Activated CD8-positive, alpha-beta T cell treated with anti-CD3 and anti-CD28 coated beads for 36 hours (primary cell): Measurements from ENCODE around the gene PRMT3. TPM values are rescaled to one million over a fixed set of nuclear protein-coding genes. Genes with fewer than 3 reads are reported as not detected.
"Not testable (repeated sequence)": the region's sequence is repeated elsewhere in the genome, so short reads cannot be mapped to it uniquely, and the experiment has no call there.

Experiments
- ATAC-seq: fragments of 200-7000 bp; cut with Tn5 transposase; one replicate; pipeline ENCODE4 v1.10.0; 2021; ENCODE audit warnings: mild to moderate bottlenecking, moderate library complexity
- CTCF ChIA-PET: fragments of 350-600 bp; sonication (Branson Sonifier 250); formaldehyde crosslinking; loops from one replicate; lab custom pipeline; 2021; ENCODE audit warnings: antibody characterized with exemption; lab: Charles Lee
- POLR2A ChIA-PET: fragments of 350-600 bp; sonication (Branson Sonifier 250); formaldehyde crosslinking; loops from one replicate; lab custom pipeline; 2021; ENCODE audit warnings: antibody characterized with exemption; lab: Charles Lee
- DNase-seq: peaks from one replicate; pipeline ENCODE4 v3.0.0-alpha.2; 2020
- H3K27ac Mint-ChIP-seq: one replicate; pipeline ENCODE4 v1.8.0; 2021; ENCODE audit warnings: mild to moderate bottlenecking, mixed read lengths
- H3K27me3 Mint-ChIP-seq: one replicate; pipeline ENCODE4 v1.8.0; 2021; ENCODE audit warnings: mixed read lengths
- H3K36me3 Mint-ChIP-seq: one replicate; pipeline ENCODE4 v1.8.0; 2021; ENCODE audit warnings: low read depth, mixed read lengths
- H3K4me1 Mint-ChIP-seq: one replicate; pipeline ENCODE4 v1.8.0; 2021; ENCODE audit warnings: low read depth, mixed read lengths
- H3K4me3 Mint-ChIP-seq: one replicate; pipeline ENCODE4 v1.8.0; 2021; ENCODE audit warnings: mild to moderate bottlenecking, moderate library complexity, mixed read lengths
- H3K9me3 Mint-ChIP-seq: one replicate; pipeline ENCODE4 v1.8.0; 2021; ENCODE audit warnings: mixed read lengths
- intact Hi-C: fragments of 100-400 bp; cut with micrococcal nuclease; formaldehyde crosslinking; loops from one replicate; pipeline ENCODE4 v1.10.0; 2022
- total RNA-seq, 2 experiments: library from RNA; stranded (reverse); gene quantifications; one replicate each; pipeline ENCODE4 v1.2.3, GENCODE V29; 2021
- TF ChIP-seq, protein P1 (sequence below): fragments of 200-600 bp; IDR thresholded peaks from one replicate; pipeline ENCODE4 v1.8.0; 2022; ENCODE audit warnings: antibody characterized with exemption, mild to moderate bottlenecking

Gene PRMT3
- total RNA-seq, 2 experiments from 2014 or later, result 33.3 to 36.4 TPM

- no peaks in the 10 kb centered on the region for H3K36me3 Mint-ChIP-seq
- no peak overlapping the region for H3K27ac Mint-ChIP-seq
- peaks cover 6% of the 10 kb centered on the region for H3K27me3 Mint-ChIP-seq
- POLR2A ChIA-PET, result no interaction called here
- TF ChIP-seq, protein P1, sequence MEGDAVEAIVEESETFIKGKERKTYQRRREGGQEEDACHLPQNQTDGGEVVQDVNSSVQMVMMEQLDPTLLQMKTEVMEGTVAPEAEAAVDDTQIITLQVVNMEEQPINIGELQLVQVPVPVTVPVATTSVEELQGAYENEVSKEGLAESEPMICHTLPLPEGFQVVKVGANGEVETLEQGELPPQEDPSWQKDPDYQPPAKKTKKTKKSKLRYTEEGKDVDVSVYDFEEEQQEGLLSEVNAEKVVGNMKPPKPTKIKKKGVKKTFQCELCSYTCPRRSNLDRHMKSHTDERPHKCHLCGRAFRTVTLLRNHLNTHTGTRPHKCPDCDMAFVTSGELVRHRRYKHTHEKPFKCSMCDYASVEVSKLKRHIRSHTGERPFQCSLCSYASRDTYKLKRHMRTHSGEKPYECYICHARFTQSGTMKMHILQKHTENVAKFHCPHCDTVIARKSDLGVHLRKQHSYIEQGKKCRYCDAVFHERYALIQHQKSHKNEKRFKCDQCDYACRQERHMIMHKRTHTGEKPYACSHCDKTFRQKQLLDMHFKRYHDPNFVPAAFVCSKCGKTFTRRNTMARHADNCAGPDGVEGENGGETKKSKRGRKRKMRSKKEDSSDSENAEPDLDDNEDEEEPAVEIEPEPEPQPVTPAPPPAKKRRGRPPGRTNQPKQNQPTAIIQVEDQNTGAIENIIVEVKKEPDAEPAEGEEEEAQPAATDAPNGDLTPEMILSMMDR, result no peak
- DNase-seq, result no peak
- CTCF ChIA-PET, result no interaction called here
- intact Hi-C loops, result no loop called here
- no peak for ATAC-seq
- H3K4me1 Mint-ChIP-seq, result no peaks in the 10 kb centered on the region
- H3K9me3 Mint-ChIP-seq, result peaks cover under 1% of the 10 kb centered on the region
- no peak overlapping the region for H3K4me3 Mint-ChIP-seq
Observed at GRCh38 chr11:20551096-20551495, 163.6 kb downstream of the PRMT3 start.

GRCh38 chr11:20555783-20556182, 168.3 kb downstream of the PRMT3 start:
- H3K27ac Mint-ChIP-seq, result no peak overlapping the region
- no peak for ATAC-seq
- no peak for DNase-seq
- H3K4me1 Mint-ChIP-seq, result no peaks in the 10 kb centered on the region
- H3K27me3 Mint-ChIP-seq, result peaks cover 8% of the 10 kb centered on the region
- TF ChIP-seq, protein P1, result no peak
- H3K9me3 Mint-ChIP-seq, result peaks cover 6% of the 10 kb centered on the region
- no peak overlapping the region for H3K4me3 Mint-ChIP-seq
- ChIA-PET POLR2A (no interaction called here), CTCF (no interaction called here)
- H3K36me3 Mint-ChIP-seq, result no peaks in the 10 kb centered on the region
- intact Hi-C loops, result no loop called here

DNA sequence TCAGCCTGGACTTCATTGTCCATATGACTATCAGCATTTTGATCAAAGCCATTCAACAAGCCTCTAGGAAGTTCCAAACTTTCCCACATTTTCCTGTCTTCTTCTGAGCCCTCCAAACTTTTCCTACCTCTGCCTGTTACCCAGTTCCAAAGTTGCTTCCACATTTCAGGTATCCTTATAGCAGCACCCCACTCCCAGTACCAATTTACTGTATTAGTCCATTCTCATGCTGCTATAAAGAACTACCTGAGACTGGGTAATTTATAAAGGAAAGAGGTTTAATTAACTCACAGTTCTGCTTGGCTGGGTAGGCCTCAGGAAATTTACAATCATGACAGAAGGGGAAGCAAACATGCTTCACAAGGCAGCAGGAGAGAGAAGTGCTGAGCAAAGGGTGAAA, 168.9 kb downstream of the PRMT3 start:
- H3K36me3 Mint-ChIP-seq, CTCF ChIA-PET, H3K4me3 Mint-ChIP-seq, intact Hi-C loops, H3K27me3 Mint-ChIP-seq, POLR2A ChIA-PET, H3K4me1 Mint-ChIP-seq, DNase-seq, ATAC-seq, H3K9me3 Mint-ChIP-seq, H3K27ac Mint-ChIP-seq: not testable (repeated sequence)

- ATAC-seq, result no peak
- no peak overlapping the region for H3K27ac Mint-ChIP-seq
- POLR2A ChIA-PET, result no interaction called here
- H3K4me3 Mint-ChIP-seq, result no peak overlapping the region
- DNase-seq, result no peak
- no peaks in the 10 kb centered on the region for H3K4me1 Mint-ChIP-seq
- CTCF ChIA-PET, result no interaction called here
- peaks cover 6% of the 10 kb centered on the region for H3K9me3 Mint-ChIP-seq
- TF ChIP-seq, protein P1, result no peak
- H3K36me3 Mint-ChIP-seq, result no peaks in the 10 kb centered on the region
- H3K27me3 Mint-ChIP-seq, result peaks cover 8% of the 10 kb centered on the region
- intact Hi-C loops, result no loop called here
Observed at GRCh38 chr11:20558741-20559140, 171.2 kb downstream of the PRMT3 start.

Other genes with a start within 250 kb of the PRMT3 start
- gene DBX1, start 227.2 kb upstream of the PRMT3 start, total RNA-seq, result not detected
- gene HTATIP2, start 24.0 kb upstream of the PRMT3 start, total RNA-seq, result 10 to 100 TPM; 42.8 to 44.8 TPM
- not detected for gene SLC6A5, start 211.9 kb downstream of the PRMT3 start, total RNA-seq